Inferior parietal cortex (tissue), 1 donor: ENCODE results near the gene CSDE1.

Experiments
- DNase-seq: peaks from one replicate; pipeline ENCODE4 v3.0.0-alpha.2; 2016; ENCODE audit errors: extremely low spot score

CSDE1 gene

GRCh38 chr1:114749835-114750234, 7.9 kb downstream of the CSDE1 start:
- no peak for DNase-seq

- DNase-seq = no peak
Measured at GRCh38 chr1:114746450-114747121, 11.2 kb downstream of the CSDE1 start.

GRCh38 chr1:114745291-114745690, 12.5 kb downstream of the CSDE1 start:
- DNase-seq = no peak

- no peak for DNase-seq
Measured at GRCh38 chr1:114741963-114742746, 15.6 kb downstream of the CSDE1 start.

GRCh38 chr1:114740331-114740730, 17.5 kb downstream of the CSDE1 start:
- no peak for DNase-seq

GRCh38 chr1:114737314-114737849, 20.4 kb downstream of the CSDE1 start:
- no peak for DNase-seq

- DNase-seq = no peak
Measured at GRCh38 chr1:114735479-114735878, 22.3 kb downstream of the CSDE1 start.

GRCh38 chr1:114729782-114730181, 28.0 kb downstream of the CSDE1 start:
- no peak for DNase-seq

GRCh38 chr1:114728553-114728952, 29.2 kb downstream of the CSDE1 start:
- no peak for DNase-seq

GRCh38 chr1:114725230-114725629, 32.6 kb downstream of the CSDE1 start:
- no peak for DNase-seq

GRCh38 chr1:114723915-114724314, 33.9 kb downstream of the CSDE1 start:
- DNase-seq = no peak

- DNase-seq = no peak
Measured at GRCh38 chr1:114723457-114723856, 34.3 kb downstream of the CSDE1 start.

- DNase-seq = no peak
Measured at GRCh38 chr1:114720492-114720891, 37.3 kb downstream of the CSDE1 start.

GRCh38 chr1:114719424-114719787, 38.4 kb downstream of the CSDE1 start:
- no peak for DNase-seq

GRCh38 chr1:114718661-114719423, 38.9 kb downstream of the CSDE1 start:
- no peak for DNase-seq

GRCh38 chr1:114716304-114717170, 41.2 kb downstream of the CSDE1 start, which contains the start of gene NRAS:
TSS of gene NRAS (minus strand) at chr1:114716771. CDS start at chr1:114716160, 611 bp downstream.
- DNase-seq = peak; percentile 92

- no peak for DNase-seq
Measured at GRCh38 chr1:114715952-114716303, 41.9 kb downstream of the CSDE1 start.

GRCh38 chr1:114712977-114713376, 44.8 kb downstream of the CSDE1 start:
- DNase-seq = no peak

GRCh38 chr1:114710360-114710759, 47.4 kb downstream of the CSDE1 start:
- no peak for DNase-seq

GRCh38 chr1:114707604-114708003, 50.2 kb downstream of the CSDE1 start:
- DNase-seq = no peak

- no peak for DNase-seq
Measured at GRCh38 chr1:114703242-114703641, 54.5 kb downstream of the CSDE1 start.
